ENCODE data around the gene SEC22A. TPM values are rescaled to one million over a fixed set of nuclear protein-coding genes. Genes with fewer than 3 reads are reported as not detected.
A peak's percentile ranks its signal among the peaks of the same experiment; 100 is the strongest.
"Not testable (repeated sequence)": the region's sequence is repeated elsewhere in the genome, so short reads cannot be mapped to it uniquely, and the experiment has no call there.

SEC22A gene
- polyA plus RNA-seq, 1 donor: 15.2 TPM

GRCh38 chr3:123180791-123181190 lies 21.0 kb upstream of the SEC22A start:
- no peak for DNase-seq

- DNase-seq: no peak
Measured at GRCh38 chr3:123186695-123187094, 15.0 kb upstream of the SEC22A start.

- DNase-seq: no peak
Measured at GRCh38 chr3:123188058-123188457, 13.7 kb upstream of the SEC22A start.

GRCh38 chr3:123193448-123194101 lies 8.2 kb upstream of the SEC22A start:
- DNase-seq: no peak

GRCh38 chr3:123194552-123194951 lies 7.2 kb upstream of the SEC22A start:
- DNase-seq: no peak

- no peak for DNase-seq
Measured at GRCh38 chr3:123198372-123198771, 3.4 kb upstream of the SEC22A start.

GRCh38 chr3:123201223-123201556 lies 553 bp upstream of the SEC22A start:
- DNase-seq: no peak

GRCh38 chr3:123202451-123202850 lies 708 bp downstream of the SEC22A start:
- no peak for DNase-seq

GRCh38 chr3:123218990-123219389 lies 17.2 kb downstream of the SEC22A start:
- DNase-seq: no peak

- DNase-seq: not testable (repeated sequence)
Measured at GRCh38 chr3:123221369-123221768, 19.6 kb downstream of the SEC22A start.

- no peak for DNase-seq
Measured at GRCh38 chr3:123225016-123225415, 23.3 kb downstream of the SEC22A start.

- no peak for DNase-seq
Measured at GRCh38 chr3:123226549-123226948, 24.8 kb downstream of the SEC22A start.

- no peak for DNase-seq
Measured at GRCh38 chr3:123229145-123229544, 27.4 kb downstream of the SEC22A start.

- no peak for DNase-seq
Measured at GRCh38 chr3:123236902-123237301, 35.2 kb downstream of the SEC22A start.

- not testable (repeated sequence) for DNase-seq
Measured at GRCh38 chr3:123239186-123239585, 37.4 kb downstream of the SEC22A start.

- DNase-seq: no peak
Measured at GRCh38 chr3:123239756-123240155, 38.0 kb downstream of the SEC22A start.

- no peak for DNase-seq
Measured at GRCh38 chr3:123244128-123244527, 42.4 kb downstream of the SEC22A start.

- peak; percentile 22 for DNase-seq
Measured at GRCh38 chr3:123246866-123247265, 45.1 kb downstream of the SEC22A start.

- DNase-seq: no peak
Measured at GRCh38 chr3:123256256-123256655, 54.5 kb downstream of the SEC22A start.

- no peak for DNase-seq
Measured at GRCh38 chr3:123258359-123258758, 56.6 kb downstream of the SEC22A start.

- DNase-seq: peak; percentile 34
Measured at GRCh38 chr3:123258811-123259420, 57.2 kb downstream of the SEC22A start.

GRCh38 chr3:123261666-123262065 lies 59.9 kb downstream of the SEC22A start:
- no peak for DNase-seq

- DNase-seq: no peak
Measured at GRCh38 chr3:123262226-123262625, 60.5 kb downstream of the SEC22A start.

GRCh38 chr3:123262868-123263267 lies 61.1 kb downstream of the SEC22A start:
- DNase-seq: no peak

- DNase-seq: no peak
Measured at GRCh38 chr3:123263941-123264340, 62.2 kb downstream of the SEC22A start.
